OCI-LY7 (cell line): ENCODE data around the gene CA5A. TPM values are rescaled to one million over a fixed set of nuclear protein-coding genes. Genes with fewer than 3 reads are reported as not detected.

Experiments
- BruUV-seq: library from RNA; stranded (reverse); fragments of 400-500 nt; replicated peaks from 2 replicates; lab custom pipeline; 2021; lab: Mats Ljungman, UMichigan
- CTCF ChIA-PET: fragments of 300-600 bp; sonication (Branson Sonifier 250); formaldehyde crosslinking; loops from one replicate; lab custom pipeline; 2022; ENCODE audit warnings: antibody characterized with exemption; ENCODE audit not compliant: unreplicated experiment; lab: Charles Lee
- POLR2A ChIA-PET: fragments of 300-600 bp; sonication (Branson Sonifier 250); formaldehyde crosslinking; loops from one replicate; lab custom pipeline; 2022; ENCODE audit warnings: antibody characterized with exemption; lab: Charles Lee
- DNase-seq: peaks from one replicate; pipeline ENCODE4 v3.0.0-alpha.2; 2015; ENCODE audit warnings: low spot score
- H2AFZ ChIP-seq: fragments of 200-600 bp; sonication (generic), shearing (Covaris generic); 2 replicates; pipeline ENCODE4 v1.6.1; 2014; ENCODE audit warnings: mild to moderate bottlenecking, antibody characterized with exemption, low read length, moderate library complexity
- H3K27ac ChIP-seq: fragments of 200-600 bp; sonication (generic); 2 replicates; pipeline ENCODE4 v1.5.1; 2014; ENCODE audit warnings: mixed run types, low read depth, mild to moderate bottlenecking, moderate library complexity, low read length, inconsistent platforms; ENCODE audit not compliant: poor library complexity, severe bottlenecking
- H3K36me3 ChIP-seq: fragments of 200-600 bp; sonication (generic); 2 replicates; pipeline ENCODE4 v1.6.1; 2014; ENCODE audit warnings: mild to moderate bottlenecking, antibody characterized with exemption, low read length, moderate library complexity, mixed read lengths; ENCODE audit not compliant: insufficient read depth
- H3K4me1 ChIP-seq: fragments of 200-600 bp; sonication (generic); 2 replicates; pipeline ENCODE4 v1.5.1; 2014; ENCODE audit warnings: mild to moderate bottlenecking, low read length; ENCODE audit not compliant: insufficient read depth, poor library complexity, severe bottlenecking
- H3K4me2 ChIP-seq: fragments of 200-600 bp; sonication (generic); 2 replicates; pipeline ENCODE4 v1.6.1; 2014; ENCODE audit warnings: mild to moderate bottlenecking, low read length
- H3K4me3 ChIP-seq: fragments of 200-600 bp; sonication (generic); 2 replicates; pipeline ENCODE4 v1.5.1; 2014; ENCODE audit warnings: mild to moderate bottlenecking, low read depth, low read length; ENCODE audit not compliant: poor library complexity, severe bottlenecking
- H3K79me2 ChIP-seq: fragments of 200-600 bp; sonication (generic); 2 replicates; pipeline ENCODE4 v1.6.1; 2016; ENCODE audit warnings: low read depth, mild to moderate bottlenecking, low read length, moderate library complexity, mixed read lengths; ENCODE audit not compliant: insufficient read depth
- H3K9me2 ChIP-seq: fragments of 200-600 bp; sonication (generic); 2 replicates; pipeline ENCODE4 v1.6.1; 2016; ENCODE audit warnings: mild to moderate bottlenecking, low read length, mixed read lengths; ENCODE audit not compliant: insufficient read depth
- H3K9me3 ChIP-seq: fragments of 200-600 bp; sonication (generic); 2 replicates; pipeline ENCODE4 v1.6.1; 2014; ENCODE audit warnings: mild to moderate bottlenecking, mixed run types, low read length, mixed read lengths
- H4K20me1 ChIP-seq: fragments of 200-600 bp; sonication (generic); 2 replicates; pipeline ENCODE4 v1.6.1; 2014; ENCODE audit warnings: mild to moderate bottlenecking, antibody characterized with exemption, low read length, moderate library complexity, mixed read lengths; ENCODE audit not compliant: insufficient read depth
- CTCF ChIP-seq: fragments of 200-600 bp; sonication (generic); conservative IDR thresholded peaks from 2 replicates; pipeline ENCODE4 v1.5.1; 2014; ENCODE audit warnings: mild to moderate bottlenecking, antibody characterized with exemption, low read length, moderate library complexity, mixed read lengths
- EZH2phosphoT487 ChIP-seq: fragments of 200-600 bp; sonication (generic); IDR thresholded peaks from 2 replicates; pipeline ENCODE4 v1.6.1; 2018; ENCODE audit warnings: low read depth, borderline replicate concordance, mild to moderate bottlenecking, mixed run types, antibody characterized with exemption, low read length, moderate library complexity, mixed read lengths
- intact Hi-C: fragments of 100-400 bp; cut with micrococcal nuclease; formaldehyde crosslinking; loops from one replicate; pipeline ENCODE4 v1.10.0; 2022; ENCODE audit not compliant: unreplicated experiment
- total RNA-seq, 2 experiments: library from RNA; depleted of rRNA in 1 of 2; stranded (reverse); fragments of >200 nt in 1 of 2; shearing (Covaris generic) in 1 of 2; gene quantifications; 2 replicates each; pipeline ENCODE4 v1.2.3, GENCODE V29; 2014 to 2022

Gene CA5A
- total RNA-seq, 2 experiments from 2014 or later = not detected

GRCh38 chr16:87960852-87961251 lies 24.5 kb upstream of the CA5A start:
- ChIA-PET CTCF (no interaction called here), POLR2A (interaction anchor here (1.2 kb wide), 1 partner anchor 8 kb away, joined by 4 read pairs; no protein-coding TSS in a partner anchor)
- no peaks in the 10 kb centered on the region for H4K20me1 ChIP-seq
- H3K36me3 ChIP-seq = peaks cover 28% of the 10 kb centered on the region; the same call in 1 of the 2 replicates
- H3K27ac ChIP-seq = no peak overlapping the region
- no TSS peak for BruUV-seq
- no peaks in the 10 kb centered on the region for H3K9me3 ChIP-seq
- H3K9me2 ChIP-seq = no peaks in the 10 kb centered on the region
- TF ChIP-seq EZH2phosphoT487 (no peak), CTCF (no peak)
- intact Hi-C loops = no loop called here
- DNase-seq = no peak
- H3K79me2 ChIP-seq = peaks cover 67% of the 10 kb centered on the region
- H3K4me3 ChIP-seq = no peak overlapping the region
- H3K4me2 ChIP-seq = no peak overlapping the region
- peaks cover 12% of the 10 kb centered on the region for H3K4me1 ChIP-seq
- H2AFZ ChIP-seq = no peak overlapping the region

GRCh38 chr16:87960296-87960695 lies 24.0 kb upstream of the CA5A start:
- Histone ChIP-seq H4K20me1 (no peaks in the 10 kb centered on the region), H3K4me1 (peaks cover 17% of the 10 kb centered on the region), H3K36me3 (peaks cover 34% of the 10 kb centered on the region; the same call in 1 of the 2 replicates), H3K4me2 (no peak overlapping the region), H2AFZ (no peak overlapping the region), H3K27ac (no peak overlapping the region), H3K9me2 (no peaks in the 10 kb centered on the region), H3K4me3 (no peak overlapping the region), H3K79me2 (peaks cover 69% of the 10 kb centered on the region), H3K9me3 (no peaks in the 10 kb centered on the region)
- no peak for DNase-seq
- intact Hi-C loops = no loop called here
- ChIA-PET POLR2A (interaction anchor here (1.2 kb wide), 1 partner anchor 8 kb away, joined by 4 read pairs; no protein-coding TSS in a partner anchor), CTCF (no interaction called here)
- no TSS peak for BruUV-seq
- TF ChIP-seq EZH2phosphoT487 = no peak
- TF ChIP-seq CTCF = no peak

- Histone ChIP-seq H3K9me3 (no peaks in the 10 kb centered on the region), H3K4me3 (no peak overlapping the region), H4K20me1 (no peaks in the 10 kb centered on the region), H3K4me2 (no peak overlapping the region), H3K4me1 (peaks cover 20% of the 10 kb centered on the region), H2AFZ (no peak overlapping the region), H3K79me2 (peaks cover 77% of the 10 kb centered on the region), H3K27ac (no peak overlapping the region), H3K9me2 (no peaks in the 10 kb centered on the region), H3K36me3 (peaks cover 42% of the 10 kb centered on the region; the same call in 1 of the 2 replicates)
- no peak for DNase-seq
- TF ChIP-seq CTCF = no peak
- TF ChIP-seq EZH2phosphoT487 = no peak
- BruUV-seq = no TSS peak
- CTCF ChIA-PET = no interaction called here
- POLR2A ChIA-PET = interaction anchor here (0.5 kb wide), 1 partner anchor 154 kb away, joined by 3 read pairs; no protein-coding TSS in a partner anchor
- intact Hi-C loops = loop anchor here (10.0 kb wide), 1 partner anchor 595 kb away; no protein-coding TSS in a partner anchor
Measured at GRCh38 chr16:87959391-87959990, 23.2 kb upstream of the CA5A start.
